KMS-11 (cell line): ENCODE results near the gene PTRHD1.

ENCODE experiments used
- H2AFZ ChIP-seq: fragments of 200-600 bp; sonication (generic); 2 replicates; pipeline ENCODE4 v1.6.1; 2016; ENCODE audit warnings: antibody characterized with exemption, mixed run types, low read depth
- H3K27ac ChIP-seq: fragments of 200-600 bp; sonication (generic); 2 replicates; pipeline ENCODE4 v1.6.1; 2016; ENCODE audit warnings: mild to moderate bottlenecking, mixed run types
- H3K27me3 ChIP-seq: fragments of 200-600 bp; sonication (generic); 2 replicates; pipeline ENCODE4 v1.6.1; 2017; ENCODE audit warnings: mild to moderate bottlenecking, low read depth, mixed run types, moderate library complexity; ENCODE audit not compliant: insufficient read depth
- H3K36me3 ChIP-seq: fragments of 200-600 bp; sonication (generic); 2 replicates; pipeline ENCODE4 v1.6.1; 2017; ENCODE audit warnings: mild to moderate bottlenecking, mixed run types; ENCODE audit not compliant: insufficient read depth
- H3K4me1 ChIP-seq: fragments of 200-600 bp; sonication (generic); 2 replicates; pipeline ENCODE4 v1.6.1; 2016; ENCODE audit warnings: mild to moderate bottlenecking, low read depth, mixed run types; ENCODE audit not compliant: poor library complexity, severe bottlenecking
- H3K4me2 ChIP-seq: fragments of 200-600 bp; sonication (generic); 2 replicates; pipeline ENCODE4 v1.7.0; 2016; ENCODE audit warnings: mild to moderate bottlenecking, mixed run types
- H3K4me3 ChIP-seq: fragments of 200-600 bp; sonication (generic); IDR thresholded peaks from 2 replicates; pipeline ENCODE4 v1.6.1; 2017; ENCODE audit warnings: low read depth, low read length, mixed read lengths; ENCODE audit not compliant: insufficient read depth
- H3K79me2 ChIP-seq: fragments of 200-600 bp; sonication (generic); 2 replicates; pipeline ENCODE4 v1.6.1; 2016; ENCODE audit warnings: low read depth, mixed run types; ENCODE audit not compliant: insufficient read depth
- H3K9ac ChIP-seq: fragments of 200-600 bp; sonication (generic); 2 replicates; pipeline ENCODE4 v1.6.1; 2016; ENCODE audit warnings: mild to moderate bottlenecking, mixed run types
- H4K20me1 ChIP-seq: fragments of 200-600 bp; sonication (generic); 2 replicates; pipeline ENCODE4 v1.6.1; 2016; ENCODE audit warnings: mild to moderate bottlenecking, mixed run types; ENCODE audit not compliant: insufficient read depth
- TF ChIP-seq, protein P1 (sequence below): fragments of 200-600 bp; sonication (generic); conservative IDR thresholded peaks from 2 replicates; pipeline ENCODE4 v1.6.1; 2017; ENCODE audit warnings: low read depth, mild to moderate bottlenecking, antibody characterized with exemption, low read length, moderate library complexity, mixed read lengths

PTRHD1 gene

GRCh38 chr2:24787532-24787931 is 5.7 kb downstream of the PTRHD1 start:
- H3K4me3 ChIP-seq: no peak overlapping the region
- H3K36me3 ChIP-seq: no peaks in the 10 kb centered on the region
- H3K27me3 ChIP-seq: no peaks in the 10 kb centered on the region
- no peaks in the 10 kb centered on the region for H4K20me1 ChIP-seq
- H3K79me2 ChIP-seq: no peaks in the 10 kb centered on the region
- H3K4me1 ChIP-seq: peaks cover 15% of the 10 kb centered on the region
- H2AFZ ChIP-seq: no peak overlapping the region
- TF ChIP-seq, protein P1, sequence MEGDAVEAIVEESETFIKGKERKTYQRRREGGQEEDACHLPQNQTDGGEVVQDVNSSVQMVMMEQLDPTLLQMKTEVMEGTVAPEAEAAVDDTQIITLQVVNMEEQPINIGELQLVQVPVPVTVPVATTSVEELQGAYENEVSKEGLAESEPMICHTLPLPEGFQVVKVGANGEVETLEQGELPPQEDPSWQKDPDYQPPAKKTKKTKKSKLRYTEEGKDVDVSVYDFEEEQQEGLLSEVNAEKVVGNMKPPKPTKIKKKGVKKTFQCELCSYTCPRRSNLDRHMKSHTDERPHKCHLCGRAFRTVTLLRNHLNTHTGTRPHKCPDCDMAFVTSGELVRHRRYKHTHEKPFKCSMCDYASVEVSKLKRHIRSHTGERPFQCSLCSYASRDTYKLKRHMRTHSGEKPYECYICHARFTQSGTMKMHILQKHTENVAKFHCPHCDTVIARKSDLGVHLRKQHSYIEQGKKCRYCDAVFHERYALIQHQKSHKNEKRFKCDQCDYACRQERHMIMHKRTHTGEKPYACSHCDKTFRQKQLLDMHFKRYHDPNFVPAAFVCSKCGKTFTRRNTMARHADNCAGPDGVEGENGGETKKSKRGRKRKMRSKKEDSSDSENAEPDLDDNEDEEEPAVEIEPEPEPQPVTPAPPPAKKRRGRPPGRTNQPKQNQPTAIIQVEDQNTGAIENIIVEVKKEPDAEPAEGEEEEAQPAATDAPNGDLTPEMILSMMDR: no peak
- H3K4me2 ChIP-seq: no peak overlapping the region
- H3K9ac ChIP-seq: no peak overlapping the region
- no peak overlapping the region for H3K27ac ChIP-seq

GRCh38 chr2:24785671-24786321 is 7.4 kb downstream of the PTRHD1 start:
- no peaks in the 10 kb centered on the region for H3K36me3 ChIP-seq
- no peak overlapping the region for H3K4me3 ChIP-seq
- H3K27me3 ChIP-seq: no peaks in the 10 kb centered on the region
- H2AFZ ChIP-seq: no peak overlapping the region
- H3K4me1 ChIP-seq: no peaks in the 10 kb centered on the region
- H3K9ac ChIP-seq: no peak overlapping the region
- no peaks in the 10 kb centered on the region for H3K79me2 ChIP-seq
- no peaks in the 10 kb centered on the region for H4K20me1 ChIP-seq
- no peak overlapping the region for H3K4me2 ChIP-seq
- TF ChIP-seq, protein P1: no peak
- no peak overlapping the region for H3K27ac ChIP-seq

- Histone ChIP-seq H3K79me2 (no peaks in the 10 kb centered on the region), H4K20me1 (no peaks in the 10 kb centered on the region), H3K27ac (no peak overlapping the region), H2AFZ (no peak overlapping the region), H3K4me1 (no peaks in the 10 kb centered on the region), H3K4me3 (no peak overlapping the region), H3K4me2 (no peak overlapping the region), H3K9ac (no peak overlapping the region), H3K27me3 (no peaks in the 10 kb centered on the region), H3K36me3 (no peaks in the 10 kb centered on the region)
- TF ChIP-seq, protein P1: no peak
These were observed 9.6 kb downstream of the PTRHD1 start for GRCh38 chr2:24783641-24784040.

- no peaks in the 10 kb centered on the region for H3K36me3 ChIP-seq
- H3K4me1 ChIP-seq: no peaks in the 10 kb centered on the region
- H2AFZ ChIP-seq: no peak overlapping the region
- no peak overlapping the region for H3K4me3 ChIP-seq
- H3K27ac ChIP-seq: no peak overlapping the region
- H4K20me1 ChIP-seq: no peaks in the 10 kb centered on the region
- no peaks in the 10 kb centered on the region for H3K79me2 ChIP-seq
- no peaks in the 10 kb centered on the region for H3K27me3 ChIP-seq
- H3K9ac ChIP-seq: no peak overlapping the region
- no peak overlapping the region for H3K4me2 ChIP-seq
- TF ChIP-seq, protein P1: no peak
These were observed 14.1 kb downstream of the PTRHD1 start for GRCh38 chr2:24779116-24779515.
